ENCODE measurements around the gene IDH2. TPM values are rescaled to one million over a fixed set of nuclear protein-coding genes. Genes with fewer than 3 reads are reported as not detected.
A peak's percentile ranks its signal among the peaks of the same experiment; 100 is the strongest.

Gene IDH2
- total RNA-seq, 1 donor from 2014 or later: 49.1 TPM

DNA sequence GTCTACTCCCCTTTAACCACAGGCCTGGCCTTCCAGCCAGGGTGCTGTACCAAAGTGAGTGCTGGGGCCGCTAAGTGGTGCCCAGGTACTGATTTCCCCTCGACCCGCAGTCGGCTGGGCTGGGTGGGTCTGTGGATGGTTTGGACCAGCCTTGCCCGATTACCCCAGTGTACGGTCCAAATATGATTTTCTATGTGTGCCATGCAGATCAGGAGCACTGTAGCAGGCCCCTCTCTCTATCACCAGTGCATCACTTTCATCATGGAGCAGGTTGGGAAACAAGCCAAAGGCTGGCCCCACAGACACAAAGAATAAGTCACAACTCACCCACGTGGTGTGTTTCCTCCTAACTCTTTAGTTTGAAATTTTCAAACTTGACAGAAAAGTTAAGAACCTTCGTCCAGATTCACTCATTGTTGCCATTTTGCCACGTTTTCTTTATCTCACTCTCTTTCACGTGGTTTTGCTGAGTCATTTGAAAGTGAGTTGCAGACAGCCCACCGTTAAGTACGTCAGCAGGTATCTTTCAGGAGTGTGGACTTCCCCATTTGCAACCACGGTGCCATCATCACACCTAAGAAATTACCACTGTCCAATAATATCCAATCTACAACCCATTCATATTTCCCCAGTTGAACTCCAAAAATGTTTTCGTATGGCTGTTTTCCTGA is 64.2 kb downstream of the IDH2 start:
- H3K9me3 Mint-ChIP-seq: no peaks in the 10 kb centered on the region
- ATAC-seq (ENCODE audit: low read depth) (peak; percentile 88), DNase-seq (no peak)
- H3K36me3 Mint-ChIP-seq (ENCODE audit: low read depth): no peaks in the 10 kb centered on the region
- ChIA-PET CTCF (no interaction called here), POLR2A (interaction anchor here (0.6 to 2.5 kb wide), 3 partner anchors 9 to 64 kb away, joined by 4 to 11 read pairs (median 5); no protein-coding TSS in a partner anchor)
- H3K27me3 Mint-ChIP-seq: no peaks in the 10 kb centered on the region
- H3K4me3 Mint-ChIP-seq: peak overlapping the region; percentile 17
- intact Hi-C loops (cut with micrococcal nuclease): loop anchor here (1.0 kb wide), 2 partner anchors 9 to 21 kb away; no protein-coding TSS in a partner anchor
- TF ChIP-seq, protein P1, sequence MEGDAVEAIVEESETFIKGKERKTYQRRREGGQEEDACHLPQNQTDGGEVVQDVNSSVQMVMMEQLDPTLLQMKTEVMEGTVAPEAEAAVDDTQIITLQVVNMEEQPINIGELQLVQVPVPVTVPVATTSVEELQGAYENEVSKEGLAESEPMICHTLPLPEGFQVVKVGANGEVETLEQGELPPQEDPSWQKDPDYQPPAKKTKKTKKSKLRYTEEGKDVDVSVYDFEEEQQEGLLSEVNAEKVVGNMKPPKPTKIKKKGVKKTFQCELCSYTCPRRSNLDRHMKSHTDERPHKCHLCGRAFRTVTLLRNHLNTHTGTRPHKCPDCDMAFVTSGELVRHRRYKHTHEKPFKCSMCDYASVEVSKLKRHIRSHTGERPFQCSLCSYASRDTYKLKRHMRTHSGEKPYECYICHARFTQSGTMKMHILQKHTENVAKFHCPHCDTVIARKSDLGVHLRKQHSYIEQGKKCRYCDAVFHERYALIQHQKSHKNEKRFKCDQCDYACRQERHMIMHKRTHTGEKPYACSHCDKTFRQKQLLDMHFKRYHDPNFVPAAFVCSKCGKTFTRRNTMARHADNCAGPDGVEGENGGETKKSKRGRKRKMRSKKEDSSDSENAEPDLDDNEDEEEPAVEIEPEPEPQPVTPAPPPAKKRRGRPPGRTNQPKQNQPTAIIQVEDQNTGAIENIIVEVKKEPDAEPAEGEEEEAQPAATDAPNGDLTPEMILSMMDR (IDR thresholded peaks at IDR 0.05): no peak
- H3K4me1 Mint-ChIP-seq: peaks cover 81% of the 10 kb centered on the region
- peak overlapping the region; percentile 71 for H3K27ac Mint-ChIP-seq

DNA sequence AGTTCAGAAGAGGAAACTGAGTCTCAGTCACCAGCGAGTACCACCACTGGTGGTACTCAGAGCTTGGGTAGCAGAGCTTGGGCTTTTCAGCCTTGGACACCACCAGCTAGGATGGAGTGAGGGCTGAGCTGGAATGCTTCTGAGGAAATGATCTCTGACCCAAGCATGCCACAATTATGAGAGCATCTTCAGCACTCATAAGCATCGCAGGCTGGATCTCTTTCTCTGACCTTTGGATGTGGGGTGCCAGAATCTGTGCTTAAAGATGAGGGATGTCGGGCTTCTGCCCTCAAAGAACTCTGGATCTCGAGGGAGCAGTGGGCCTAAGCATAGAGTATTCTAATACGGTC is 64.8 kb downstream of the IDH2 start:
- Mint-ChIP-seq H3K27me3 (no peaks in the 10 kb centered on the region), H3K4me1 (peaks cover 84% of the 10 kb centered on the region), H3K4me3 (no peak overlapping the region), H3K36me3 (ENCODE audit: low read depth) (no peaks in the 10 kb centered on the region), H3K27ac (peak overlapping the region; percentile 71), H3K9me3 (no peaks in the 10 kb centered on the region)
- POLR2A ChIA-PET: interaction anchor here (0.7 to 2.5 kb wide), 3 partner anchors 22 to 62 kb away, joined by 3 to 11 read pairs (median 3); no protein-coding TSS in a partner anchor
- DNase-seq (no peak), ATAC-seq (ENCODE audit: low read depth) (no peak)
- CTCF ChIA-PET: no interaction called here
- intact Hi-C loops (cut with micrococcal nuclease): no loop called here
- TF ChIP-seq, protein P1 (IDR thresholded peaks at IDR 0.05): no peak

DNA sequence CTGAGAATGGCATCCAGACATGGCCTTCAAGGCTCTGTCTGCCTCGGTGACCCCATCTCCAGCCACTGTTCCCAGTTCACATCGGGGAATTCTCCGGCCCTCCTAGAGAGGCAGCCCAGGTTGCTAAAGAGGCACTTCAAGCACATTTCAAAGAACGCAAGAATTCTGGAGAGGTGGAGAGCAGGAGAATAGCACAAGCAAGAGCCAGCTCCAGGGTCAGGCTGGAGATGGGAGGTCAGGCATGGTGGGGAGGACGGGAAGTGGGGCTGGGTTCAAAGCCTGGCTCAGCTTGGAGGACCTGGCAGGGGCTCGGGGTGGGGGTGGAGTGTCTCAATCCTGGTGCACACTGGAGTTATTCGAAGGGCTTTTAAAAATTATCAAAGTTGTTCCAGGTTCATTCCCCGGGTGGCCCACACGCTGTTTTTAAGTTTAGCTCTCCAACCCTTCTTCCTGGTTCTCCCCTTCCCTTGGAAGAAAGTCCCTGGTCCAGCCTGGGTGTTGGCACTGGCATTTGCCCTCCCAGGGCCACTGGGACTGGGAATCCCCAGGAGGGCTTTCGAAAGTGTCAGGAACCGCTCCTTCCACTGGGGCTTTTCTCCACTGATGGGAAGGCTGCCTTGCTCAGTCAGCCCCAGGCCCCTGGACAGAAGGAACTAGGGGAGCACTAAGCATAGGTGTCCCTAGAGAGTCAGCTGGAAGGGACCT is 65.3 kb downstream of the IDH2 start:
- H3K27me3 Mint-ChIP-seq: no peaks in the 10 kb centered on the region

DNA sequence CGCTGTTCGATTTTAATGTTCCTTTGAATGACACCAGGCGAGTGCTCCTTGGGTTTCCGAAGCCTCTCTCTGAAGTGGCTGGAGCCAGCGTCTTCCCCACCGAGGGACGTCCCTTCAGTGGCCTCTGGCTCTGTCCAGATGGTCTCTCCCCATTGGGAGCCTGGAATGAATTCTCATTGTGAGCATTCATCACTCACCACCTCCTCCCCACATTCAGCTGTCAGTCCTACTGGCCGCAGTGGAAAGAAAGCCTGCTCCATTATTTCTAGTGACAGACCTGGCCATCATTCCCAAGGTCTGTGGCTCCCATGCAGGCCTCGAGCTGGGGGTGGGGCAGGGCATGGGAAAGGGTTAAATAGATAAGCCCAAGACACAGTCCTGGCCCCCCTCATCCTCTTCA is 65.9 kb downstream of the IDH2 start:
- CTCF ChIA-PET: no interaction called here
- TF ChIP-seq, protein P1 (IDR thresholded peaks at IDR 0.05): no peak
- H3K36me3 Mint-ChIP-seq (ENCODE audit: low read depth): no peaks in the 10 kb centered on the region
- no peak for ATAC-seq (ENCODE audit: low read depth)
- intact Hi-C loops (cut with micrococcal nuclease): no loop called here
- no peak overlapping the region for H3K4me3 Mint-ChIP-seq
- H3K27me3 Mint-ChIP-seq: no peaks in the 10 kb centered on the region
- H3K27ac Mint-ChIP-seq: no peak overlapping the region
- POLR2A ChIA-PET: interaction anchor here (1.4 to 2.3 kb wide), 2 partner anchors 35 kb away, joined by 3 to 9 read pairs; partner anchors contain the start of gene ZNF710
- DNase-seq: no peak
- no peaks in the 10 kb centered on the region for H3K9me3 Mint-ChIP-seq
- H3K4me1 Mint-ChIP-seq: peaks cover 91% of the 10 kb centered on the region

More for the DNA sequence above, 65.3 kb downstream of the IDH2 start:
- Mint-ChIP-seq H3K4me1 (peaks cover 88% of the 10 kb centered on the region), H3K27ac (no peak overlapping the region), H3K9me3 (no peaks in the 10 kb centered on the region), H3K4me3 (peak overlapping the region; percentile 2), H3K36me3 (ENCODE audit: low read depth) (no peaks in the 10 kb centered on the region)
- intact Hi-C loops (cut with micrococcal nuclease): no loop called here
- CTCF ChIA-PET: no interaction called here
- TF ChIP-seq, protein P1 (IDR thresholded peaks at IDR 0.05): no peak
- POLR2A ChIA-PET: interaction anchor here (0.7 to 2.5 kb wide), 3 partner anchors 22 to 63 kb away, joined by 3 to 11 read pairs (median 3); no protein-coding TSS in a partner anchor
- ATAC-seq (ENCODE audit: low read depth) (no peak), DNase-seq (no peak)

DNA sequence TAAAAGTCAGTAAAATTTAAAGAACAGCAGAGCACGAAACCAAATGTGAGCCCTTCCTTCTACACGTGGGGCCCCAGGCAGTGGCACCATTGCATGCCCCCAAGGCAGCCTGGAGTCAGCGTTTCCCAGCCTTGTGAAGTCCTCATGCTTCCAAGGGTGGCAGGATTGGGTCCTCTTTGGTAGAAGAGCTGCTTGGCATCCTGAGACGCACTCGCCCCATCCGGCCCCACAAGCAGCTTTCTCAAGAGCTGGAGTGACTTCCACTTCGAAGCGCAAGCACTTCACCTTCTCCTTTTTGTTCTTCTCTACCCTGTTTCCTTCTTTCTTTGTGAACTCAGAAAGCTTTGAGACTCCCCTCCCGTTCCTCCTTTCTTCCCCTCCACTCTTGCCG is 66.4 kb downstream of the IDH2 start:
- Mint-ChIP-seq H3K4me1 (peaks cover 93% of the 10 kb centered on the region), H3K4me3 (no peak overlapping the region), H3K27me3 (no peaks in the 10 kb centered on the region), H3K36me3 (ENCODE audit: low read depth) (no peaks in the 10 kb centered on the region), H3K9me3 (no peaks in the 10 kb centered on the region), H3K27ac (no peak overlapping the region)
- intact Hi-C loops (cut with micrococcal nuclease): no loop called here
- ChIA-PET CTCF (interaction anchor here (0.6 kb wide), 1 partner anchor 66 kb away, joined by 3 read pairs; no protein-coding TSS in a partner anchor), POLR2A (interaction anchor here (0.7 to 3.1 kb wide), 4 partner anchors 24 to 142 kb away, joined by 3 to 17 read pairs (median 6); partner anchors contain the start of genes AP3S2 and ZNF710)
- TF ChIP-seq, protein P1 (IDR thresholded peaks at IDR 0.05): no peak
- DNase-seq (no peak), ATAC-seq (ENCODE audit: low read depth) (no peak)

All from activated B cell treated with CpG ODN at 0.5 μM for 24 hours (primary cell).